ENCODE results near the gene PTPRH.

DNA sequence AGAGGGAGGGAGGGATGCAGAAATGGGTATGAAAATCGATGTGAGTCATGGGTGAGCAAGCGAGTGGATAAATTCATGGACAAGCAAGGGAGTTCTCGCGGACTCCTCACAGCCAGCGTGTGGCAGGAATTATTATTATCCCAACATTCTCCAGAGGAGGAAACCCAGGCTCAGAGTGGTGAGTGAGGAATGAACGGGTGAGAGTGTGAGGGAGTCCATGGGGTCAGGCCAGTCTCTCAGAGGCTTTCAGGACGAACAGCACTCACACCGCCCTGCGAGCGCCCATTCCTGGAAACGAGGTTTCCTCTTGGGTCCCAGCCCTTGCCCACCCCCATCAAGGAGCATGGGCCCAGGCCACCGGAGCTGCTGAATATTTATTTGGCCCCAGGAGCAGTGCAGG is 36.6 kb downstream of the PTPRH start:
- TF ChIP-seq, protein P1, sequence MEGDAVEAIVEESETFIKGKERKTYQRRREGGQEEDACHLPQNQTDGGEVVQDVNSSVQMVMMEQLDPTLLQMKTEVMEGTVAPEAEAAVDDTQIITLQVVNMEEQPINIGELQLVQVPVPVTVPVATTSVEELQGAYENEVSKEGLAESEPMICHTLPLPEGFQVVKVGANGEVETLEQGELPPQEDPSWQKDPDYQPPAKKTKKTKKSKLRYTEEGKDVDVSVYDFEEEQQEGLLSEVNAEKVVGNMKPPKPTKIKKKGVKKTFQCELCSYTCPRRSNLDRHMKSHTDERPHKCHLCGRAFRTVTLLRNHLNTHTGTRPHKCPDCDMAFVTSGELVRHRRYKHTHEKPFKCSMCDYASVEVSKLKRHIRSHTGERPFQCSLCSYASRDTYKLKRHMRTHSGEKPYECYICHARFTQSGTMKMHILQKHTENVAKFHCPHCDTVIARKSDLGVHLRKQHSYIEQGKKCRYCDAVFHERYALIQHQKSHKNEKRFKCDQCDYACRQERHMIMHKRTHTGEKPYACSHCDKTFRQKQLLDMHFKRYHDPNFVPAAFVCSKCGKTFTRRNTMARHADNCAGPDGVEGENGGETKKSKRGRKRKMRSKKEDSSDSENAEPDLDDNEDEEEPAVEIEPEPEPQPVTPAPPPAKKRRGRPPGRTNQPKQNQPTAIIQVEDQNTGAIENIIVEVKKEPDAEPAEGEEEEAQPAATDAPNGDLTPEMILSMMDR (IDR thresholded peaks at IDR 0.05; ENCODE audit: low read depth, low read length): no peak
- no peak for TF ChIP-seq MYC (IDR thresholded peaks at IDR 0.05; ENCODE audit: low read depth, low read length)

Data from NB4 (cell line).